HEK293 (cell line): ENCODE data around the gene ITPKC.

Experiments used
- CTCF ChIA-PET: fragments of 350-600 bp; formaldehyde crosslinking; extraction: SDS; loops from one replicate; lab custom pipeline; 2021; ENCODE audit warnings: antibody characterized with exemption; lab: Yijun Ruan, JAX
- POLR2A ChIA-PET: fragments of 300-600 bp; formaldehyde crosslinking; extraction: SDS; loops from one replicate; lab custom pipeline; 2020; ENCODE audit warnings: antibody characterized with exemption, inconsistent platforms; lab: Yijun Ruan, JAX
- H3K27ac ChIP-seq: fragments of 200-500 bp; sonication (Bioruptor generic); 2 replicates; pipeline ENCODE4 v1.5.1; 2014; ENCODE audit warnings: low read depth, low read length, control low read depth, inconsistent platforms; ENCODE audit errors: extremely low read depth
- H3K36me3 ChIP-seq, 2 experiments: fragments of 200-500 bp in 1 of 2; sonication (Bioruptor generic) in 1 of 2; 1 replicate in 1 of 2; 2 replicates in 1 of 2; pipeline ENCODE4 v1.5.1; 2014 to 2017; ENCODE audit warnings: inconsistent platforms in 2 of 2, low read length in 2 of 2; ENCODE audit not compliant: control insufficient read depth in 2 of 2, insufficient read depth in 1 of 2
- H3K4me1 ChIP-seq: fragments of 200-500 bp; sonication (Bioruptor generic); 2 replicates; pipeline ENCODE4 v1.5.1; 2014; ENCODE audit warnings: mild to moderate bottlenecking, low read length, inconsistent platforms; ENCODE audit not compliant: control insufficient read depth, insufficient read depth
- H3K4me3 ChIP-seq: 2 replicates; pipeline ENCODE4 v1.5.1; 2011; ENCODE audit warnings: low read depth, mild to moderate bottlenecking, control low read depth, low read length, moderate library complexity
- H3K9me3 ChIP-seq: fragments of 200-500 bp; sonication (Bioruptor generic); 2 replicates; pipeline ENCODE4 v1.5.1; 2014; ENCODE audit warnings: low read depth, low read length, inconsistent platforms; ENCODE audit not compliant: control insufficient read depth, insufficient read depth
- BCL11A ChIP-seq: fragments of 450-650 bp; formaldehyde crosslinking; IDR thresholded peaks from 2 replicates; pipeline ENCODE4 v1.5.1; 2016; ENCODE audit warnings: low read depth, missing biosample characterization, missing genetic modification characterization
- EGR2 ChIP-seq: fragments of 450-650 bp; formaldehyde crosslinking; IDR thresholded peaks from 2 replicates; pipeline ENCODE4 v1.5.1; 2016; ENCODE audit warnings: low read depth, missing biosample characterization, missing genetic modification characterization
- GLIS2 ChIP-seq: fragments of 450-650 bp; formaldehyde crosslinking; IDR thresholded peaks from 2 replicates; pipeline ENCODE4 v1.5.1; 2016; ENCODE audit warnings: missing biosample characterization, missing genetic modification characterization
- KLF7 ChIP-seq: fragments of 450-650 bp; formaldehyde crosslinking; IDR thresholded peaks from 2 replicates; pipeline ENCODE4 v1.5.1; 2016; ENCODE audit warnings: missing biosample characterization, missing genetic modification characterization, borderline replicate concordance
- PRDM10 ChIP-seq: fragments of 450-650 bp; formaldehyde crosslinking; IDR thresholded peaks from 2 replicates; pipeline ENCODE4 v1.5.1; 2016; ENCODE audit warnings: missing biosample characterization, missing genetic modification characterization
- SP3 ChIP-seq: fragments of 450-650 bp; formaldehyde crosslinking; IDR thresholded peaks from 2 replicates; pipeline ENCODE4 v1.5.1; 2016; ENCODE audit warnings: missing biosample characterization, missing genetic modification characterization
- YY1 ChIP-seq: fragments of 450-650 bp; formaldehyde crosslinking; IDR thresholded peaks from 2 replicates; pipeline ENCODE4 v1.5.1; 2018; ENCODE audit warnings: missing biosample characterization, missing genetic modification characterization
- ZBTB20 ChIP-seq: fragments of 450-650 bp; formaldehyde crosslinking; IDR thresholded peaks from 2 replicates; pipeline ENCODE4 v1.5.1; 2016; ENCODE audit warnings: missing biosample characterization, missing genetic modification characterization
- ZBTB44 ChIP-seq: fragments of 450-650 bp; IDR thresholded peaks from 2 replicates; pipeline ENCODE4 v1.5.1; 2018; ENCODE audit warnings: missing biosample characterization, mild to moderate bottlenecking, missing genetic modification characterization
- ZNF10 ChIP-seq: fragments of 450-650 bp; formaldehyde crosslinking; IDR thresholded peaks from 2 replicates; pipeline ENCODE4 v1.5.1; 2017; ENCODE audit warnings: missing biosample characterization, missing genetic modification characterization
- ZNF223 ChIP-seq: fragments of 450-650 bp; formaldehyde crosslinking; IDR thresholded peaks from 2 replicates; pipeline ENCODE4 v1.5.1; 2016; ENCODE audit warnings: missing biosample characterization, missing genetic modification characterization
- ZSCAN16 ChIP-seq: fragments of 450-650 bp; formaldehyde crosslinking; IDR thresholded peaks from 2 replicates; pipeline ENCODE4 v1.5.1; 2016; ENCODE audit warnings: missing biosample characterization, missing genetic modification characterization
- TF ChIP-seq, protein P1 (sequence below): fragments of 450-650 bp; formaldehyde crosslinking; optimal IDR thresholded peaks from 2 replicates; pipeline ENCODE3; 2016; ENCODE audit warnings: missing biosample characterization, mild to moderate bottlenecking, missing genetic modification characterization
- TF ChIP-seq, protein P2 (sequence below): fragments of 450-650 bp; formaldehyde crosslinking; IDR thresholded peaks from 2 replicates; pipeline ENCODE4 v1.5.1; 2017; ENCODE audit warnings: missing biosample characterization, missing genetic modification characterization
- TF ChIP-seq, protein P3 (sequence below): fragments of 450-650 bp; formaldehyde crosslinking; conservative IDR thresholded peaks from 2 replicates; pipeline ENCODE4 v1.5.1; 2016; ENCODE audit warnings: low read depth, missing biosample characterization, missing genetic modification characterization
- TF ChIP-seq, protein P4 (sequence below): fragments of 450-650 bp; formaldehyde crosslinking; IDR thresholded peaks from 2 replicates; pipeline ENCODE4 v1.5.1; 2016; ENCODE audit warnings: missing biosample characterization, missing genetic modification characterization
- TF ChIP-seq, protein P5 (sequence below): fragments of 450-650 bp; formaldehyde crosslinking; IDR thresholded peaks from 2 replicates; pipeline ENCODE4 v1.5.1; 2016; ENCODE audit warnings: missing biosample characterization, missing genetic modification characterization

ITPKC gene

DNA sequence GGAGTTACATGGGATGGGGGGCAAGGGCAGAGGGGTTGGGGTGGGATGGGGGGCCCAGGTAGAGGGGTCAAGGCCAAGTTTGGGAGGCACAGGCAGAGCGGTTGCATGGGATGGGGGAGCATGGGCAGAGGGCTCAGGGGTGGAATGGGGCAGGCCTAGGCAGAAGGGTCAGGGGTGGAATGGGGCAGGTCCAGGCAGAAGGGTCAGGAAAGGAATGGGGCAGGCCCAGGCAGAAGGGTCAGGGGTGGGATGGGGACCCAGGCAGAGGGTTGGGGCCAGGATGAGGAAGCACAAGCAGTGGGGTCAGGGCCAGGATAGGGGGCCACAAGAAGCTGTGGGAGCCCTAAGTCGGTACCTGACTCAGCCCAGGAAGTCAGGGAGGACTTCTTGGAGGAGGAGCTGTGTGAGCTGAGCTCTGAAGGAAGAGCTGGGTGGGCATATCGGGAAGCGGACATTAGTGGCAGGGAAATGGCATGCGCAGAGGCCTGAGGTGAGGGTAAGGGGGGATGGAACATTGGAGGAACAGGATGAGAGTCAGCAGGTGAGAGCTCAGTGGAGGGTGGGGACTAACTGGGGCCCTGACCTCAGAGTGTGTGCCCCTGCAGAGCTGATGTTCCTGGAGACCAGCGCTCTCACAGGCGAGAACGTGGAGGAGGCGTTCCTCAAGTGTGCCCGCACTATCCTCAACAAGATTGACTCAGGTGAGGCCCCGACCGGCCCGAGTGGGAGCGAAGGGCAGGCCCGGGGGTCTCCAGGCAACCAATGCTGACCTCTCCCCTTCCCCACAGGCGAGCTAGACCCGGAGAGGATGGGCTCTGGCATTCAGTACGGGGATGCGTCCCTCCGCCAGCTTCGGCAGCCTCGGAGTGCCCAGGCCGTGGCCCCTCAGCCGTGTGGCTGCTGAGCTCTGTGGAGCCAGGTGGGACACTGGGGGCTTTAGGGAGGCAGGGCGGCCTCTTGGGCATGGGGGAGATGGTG lies 69.4 kb downstream of the ITPKC start:
- H3K36me3 ChIP-seq: peaks cover 0 to 22% of the 10 kb centered on the region in 2 experiments; a peak in 1 of 3 replicates
- H3K9me3 ChIP-seq: no peaks in the 10 kb centered on the region
- H3K27ac ChIP-seq: no peak overlapping the region
- TF ChIP-seq PRDM10 (no peak), KLF7 (no peak), GLIS2 (tag by site-specific recombination) (0 out of 2 replicates have a peak, but pooled peaks have one; percentile 6), SP3 (no peak), ZSCAN16 (tag by site-specific recombination) (no peak), BCL11A (tag by site-specific recombination) (peak; percentile 30; the same call in 1 of the 2 replicates), ZBTB44 (no peak), ZNF10 (tag by site-specific recombination) (no peak), ZBTB20 (tag by site-specific recombination) (0 out of 2 replicates have a peak, but pooled peaks have one; percentile 18), EGR2 (no peak), ZNF223 (tag by site-specific recombination) (peak; percentile 67; the same call in 1 of the 2 replicates), YY1 (tag by site-specific recombination) (no peak)
- TF ChIP-seq, protein P1, sequence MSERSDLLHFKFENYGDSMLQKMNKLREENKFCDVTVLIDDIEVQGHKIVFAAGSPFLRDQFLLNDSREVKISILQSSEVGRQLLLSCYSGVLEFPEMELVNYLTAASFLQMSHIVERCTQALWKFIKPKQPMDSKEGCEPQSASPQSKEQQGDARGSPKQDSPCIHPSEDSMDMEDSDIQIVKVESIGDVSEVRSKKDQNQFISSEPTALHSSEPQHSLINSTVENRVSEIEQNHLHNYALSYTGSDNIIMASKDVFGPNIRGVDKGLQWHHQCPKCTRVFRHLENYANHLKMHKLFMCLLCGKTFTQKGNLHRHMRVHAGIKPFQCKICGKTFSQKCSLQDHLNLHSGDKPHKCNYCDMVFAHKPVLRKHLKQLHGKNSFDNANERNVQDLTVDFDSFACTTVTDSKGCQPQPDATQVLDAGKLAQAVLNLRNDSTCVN: no peak
- TF ChIP-seq, protein P2, sequence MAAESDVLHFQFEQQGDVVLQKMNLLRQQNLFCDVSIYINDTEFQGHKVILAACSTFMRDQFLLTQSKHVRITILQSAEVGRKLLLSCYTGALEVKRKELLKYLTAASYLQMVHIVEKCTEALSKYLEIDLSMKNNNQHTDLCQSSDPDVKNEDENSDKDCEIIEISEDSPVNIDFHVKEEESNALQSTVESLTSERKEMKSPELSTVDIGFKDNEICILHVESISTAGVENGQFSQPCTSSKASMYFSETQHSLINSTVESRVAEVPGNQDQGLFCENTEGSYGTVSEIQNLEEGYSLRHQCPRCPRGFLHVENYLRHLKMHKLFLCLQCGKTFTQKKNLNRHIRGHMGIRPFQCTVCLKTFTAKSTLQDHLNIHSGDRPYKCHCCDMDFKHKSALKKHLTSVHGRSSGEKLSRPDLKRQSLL (tag by site-specific recombination): no peak
- TF ChIP-seq, protein P3, sequence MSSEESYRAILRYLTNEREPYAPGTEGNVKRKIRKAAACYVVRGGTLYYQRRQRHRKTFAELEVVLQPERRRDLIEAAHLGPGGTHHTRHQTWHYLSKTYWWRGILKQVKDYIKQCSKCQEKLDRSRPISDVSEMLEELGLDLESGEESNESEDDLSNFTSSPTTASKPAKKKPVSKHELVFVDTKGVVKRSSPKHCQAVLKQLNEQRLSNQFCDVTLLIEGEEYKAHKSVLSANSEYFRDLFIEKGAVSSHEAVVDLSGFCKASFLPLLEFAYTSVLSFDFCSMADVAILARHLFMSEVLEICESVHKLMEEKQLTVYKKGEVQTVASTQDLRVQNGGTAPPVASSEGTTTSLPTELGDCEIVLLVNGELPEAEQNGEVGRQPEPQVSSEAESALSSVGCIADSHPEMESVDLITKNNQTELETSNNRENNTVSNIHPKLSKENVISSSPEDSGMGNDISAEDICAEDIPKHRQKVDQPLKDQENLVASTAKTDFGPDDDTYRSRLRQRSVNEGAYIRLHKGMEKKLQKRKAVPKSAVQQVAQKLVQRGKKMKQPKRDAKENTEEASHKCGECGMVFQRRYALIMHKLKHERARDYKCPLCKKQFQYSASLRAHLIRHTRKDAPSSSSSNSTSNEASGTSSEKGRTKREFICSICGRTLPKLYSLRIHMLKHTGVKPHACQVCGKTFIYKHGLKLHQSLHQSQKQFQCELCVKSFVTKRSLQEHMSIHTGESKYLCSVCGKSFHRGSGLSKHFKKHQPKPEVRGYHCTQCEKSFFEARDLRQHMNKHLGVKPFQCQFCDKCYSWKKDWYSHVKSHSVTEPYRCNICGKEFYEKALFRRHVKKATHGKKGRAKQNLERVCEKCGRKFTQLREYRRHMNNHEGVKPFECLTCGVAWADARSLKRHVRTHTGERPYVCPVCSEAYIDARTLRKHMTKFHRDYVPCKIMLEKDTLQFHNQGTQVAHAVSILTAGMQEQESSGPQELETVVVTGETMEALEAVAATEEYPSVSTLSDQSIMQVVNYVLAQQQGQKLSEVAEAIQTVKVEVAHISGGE (tag by site-specific recombination): no peak
- TF ChIP-seq, protein P4, sequence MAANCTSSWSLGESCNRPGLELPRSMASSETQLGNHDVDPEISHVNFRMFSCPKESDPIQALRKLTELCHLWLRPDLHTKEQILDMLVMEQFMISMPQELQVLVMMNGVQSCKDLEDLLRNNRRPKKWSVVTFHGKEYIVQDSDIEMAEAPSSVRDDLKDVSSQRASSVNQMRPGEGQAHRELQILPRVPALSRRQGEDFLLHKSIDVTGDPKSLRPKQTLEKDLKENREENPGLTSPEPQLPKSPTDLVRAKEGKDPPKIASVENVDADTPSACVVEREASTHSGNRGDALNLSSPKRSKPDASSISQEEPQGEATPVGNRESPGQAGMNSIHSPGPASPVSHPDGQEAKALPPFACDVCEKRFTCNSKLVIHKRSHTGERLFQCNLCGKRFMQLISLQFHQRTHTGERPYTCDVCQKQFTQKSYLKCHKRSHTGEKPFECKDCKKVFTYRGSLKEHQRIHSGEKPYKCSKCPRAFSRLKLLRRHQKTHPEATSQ (tag by site-specific recombination): no peak
- TF ChIP-seq, protein P5, sequence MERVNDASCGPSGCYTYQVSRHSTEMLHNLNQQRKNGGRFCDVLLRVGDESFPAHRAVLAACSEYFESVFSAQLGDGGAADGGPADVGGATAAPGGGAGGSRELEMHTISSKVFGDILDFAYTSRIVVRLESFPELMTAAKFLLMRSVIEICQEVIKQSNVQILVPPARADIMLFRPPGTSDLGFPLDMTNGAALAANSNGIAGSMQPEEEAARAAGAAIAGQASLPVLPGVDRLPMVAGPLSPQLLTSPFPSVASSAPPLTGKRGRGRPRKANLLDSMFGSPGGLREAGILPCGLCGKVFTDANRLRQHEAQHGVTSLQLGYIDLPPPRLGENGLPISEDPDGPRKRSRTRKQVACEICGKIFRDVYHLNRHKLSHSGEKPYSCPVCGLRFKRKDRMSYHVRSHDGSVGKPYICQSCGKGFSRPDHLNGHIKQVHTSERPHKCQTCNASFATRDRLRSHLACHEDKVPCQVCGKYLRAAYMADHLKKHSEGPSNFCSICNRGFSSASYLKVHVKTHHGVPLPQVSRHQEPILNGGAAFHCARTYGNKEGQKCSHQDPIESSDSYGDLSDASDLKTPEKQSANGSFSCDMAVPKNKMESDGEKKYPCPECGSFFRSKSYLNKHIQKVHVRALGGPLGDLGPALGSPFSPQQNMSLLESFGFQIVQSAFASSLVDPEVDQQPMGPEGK (tag by site-specific recombination): peak; percentile 25; the same call in 1 of the 2 replicates
- POLR2A ChIA-PET: interaction anchor here (1.0 to 3.4 kb wide), 2 partner anchors 9 to 36 kb away, joined by 3 to 39 read pairs; partner anchors contain the start of genes ACTMAP and RAB4B
- CTCF ChIA-PET: interaction anchor here (0.5 to 2.1 kb wide), 5 partner anchors 9 to 118 kb away, joined by 3 to 12 read pairs (median 3); partner anchors contain the start of genes EGLN2 and RAB4B
- no peaks in the 10 kb centered on the region for H3K4me1 ChIP-seq
- H3K4me3 ChIP-seq: no peak overlapping the region
